Measurements from ENCODE around the gene SOX15. TPM values are rescaled to one million over a fixed set of nuclear protein-coding genes. Genes with fewer than 3 reads are reported as not detected.

SOX15 gene
- total and polyA plus RNA-seq, 2 of the 13 experiments (the other 11 are each of a cell fraction or from before 2014, with no cell fraction given): 0.07 to 0.18 TPM

DNA sequence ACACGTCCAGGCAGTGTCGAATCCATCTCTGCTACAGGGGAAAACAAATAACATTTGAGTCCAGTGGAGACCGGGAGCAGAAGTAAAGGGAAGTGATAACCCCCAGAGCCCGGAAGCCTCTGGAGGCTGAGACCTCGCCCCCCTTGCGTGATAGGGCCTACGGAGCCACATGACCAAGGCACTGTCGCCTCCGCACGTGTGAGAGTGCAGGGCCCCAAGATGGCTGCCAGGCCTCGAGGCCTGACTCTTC, 17.6 kb downstream of the SOX15 start (continued):
- TF ChIP-seq ZNF562 (CRISPR knock-in tag; IDR thresholded peaks at IDR 0.05; ENCODE audit: borderline replicate concordance) (no peak), CHD4 (IDR thresholded peaks at IDR 0.05; ENCODE audit: borderline replicate concordance, low read length) (no peak), ZNF282 (IDR thresholded peaks at IDR 0.05; ENCODE audit: partially characterized antibody) (no peak), ZNF790 (CRISPR knock-in tag; IDR thresholded peaks at IDR 0.05; ENCODE audit: borderline replicate concordance) (no peak), ZZZ3 (CRISPR knock-in tag; IDR thresholded peaks at IDR 0.05; ENCODE audit: borderline replicate concordance) (peak; percentile 85; the same call in 1 of the 2 replicates), RBM39 (IDR thresholded peaks at IDR 0.05; ENCODE audit: low read depth, low read length, poor library complexity, severe bottlenecking) (no peak), FIP1L1 (IDR thresholded peaks at IDR 0.05; ENCODE audit: borderline replicate concordance, insufficient read depth, low read depth, low read length) (no peak), KIAA2018 (CRISPR knock-in tag; IDR thresholded peaks at IDR 0.05; ENCODE audit: borderline replicate concordance) (no peak; the same call in 1 of the 2 replicates), FOSL2 (CRISPR knock-in tag; IDR thresholded peaks at IDR 0.05) (peak; percentile 41; the same call in 1 of the 2 replicates), ZKSCAN8 (CRISPR knock-in tag; IDR thresholded peaks at IDR 0.05; ENCODE audit: borderline replicate concordance) (peak; percentile 35; the same call in 1 of the 2 replicates), SUZ12 (IDR thresholded peaks at IDR 0.05; ENCODE audit: low read depth, low read length) (no peak), RELA (CRISPR knock-in tag; IDR thresholded peaks at IDR 0.05) (no peak), HNRNPK (IDR thresholded peaks at IDR 0.05; ENCODE audit: low read depth, low read length, poor library complexity, severe bottlenecking) (no peak)
- TF ChIP-seq, protein P1, sequence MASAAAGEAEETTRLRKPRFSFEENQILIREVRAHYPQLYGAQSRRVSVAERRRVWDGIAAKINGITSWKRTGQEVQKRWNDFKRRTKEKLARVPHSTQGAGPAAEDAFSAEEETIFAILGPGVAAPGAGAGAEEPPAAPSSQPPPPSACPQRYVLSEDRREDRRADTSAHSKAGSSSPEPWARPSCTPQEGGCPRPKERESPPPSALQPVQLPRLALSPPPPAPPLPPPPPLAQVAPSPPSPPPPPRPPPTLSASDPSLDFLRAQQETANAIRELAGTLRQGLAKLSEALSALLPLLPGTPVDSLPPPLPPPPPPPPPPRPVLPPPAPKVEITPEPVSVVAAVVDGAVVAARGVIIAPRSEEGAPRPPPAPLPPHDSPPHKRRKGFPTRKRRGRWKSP (CRISPR knock-in tag; IDR thresholded peaks at IDR 0.05): no peak; the same call in 1 of the 2 replicates

Data from HepG2 (cell line).